Stomach (tissue), 4 donors: ENCODE data around the gene C5orf63.

Experiments used
- CTCF ChIP-seq, 7 experiments: fragments of 450-650 bp in 4 of 7; fragments of 200-600 bp in 3 of 7; sonication (generic) in 3 of 7; IDR thresholded peaks; one replicate each; pipeline ENCODE4 v1.5.1; 2016 to 2019; ENCODE audit warnings: antibody characterized with exemption in 7 of 7, control low read depth in 2 of 7, mild to moderate bottlenecking in 1 of 7
- EP300 ChIP-seq: sonication (generic); formaldehyde crosslinking; IDR thresholded peaks from one replicate; pipeline ENCODE4 v1.6.1; 2017; ENCODE audit warnings: antibody characterized with exemption
- POLR2A ChIP-seq, 4 donors: fragments of 450-650 bp; IDR thresholded peaks; one replicate each; pipeline ENCODE4 v1.6.1; 2016; ENCODE audit warnings: antibody characterized with exemption in 4 of 4, control low read depth in 2 of 4, mild to moderate bottlenecking in 1 of 4, moderate library complexity in 1 of 4
- POLR2AphosphoS5 ChIP-seq, 3 donors: sonication (generic); formaldehyde crosslinking; IDR thresholded peaks; one replicate each; pipeline ENCODE4 v1.6.1; 2016; ENCODE audit warnings: antibody characterized with exemption in 3 of 3

GRCh38 chr5:127025467-127025866, 47.8 kb downstream of the C5orf63 start:
- TF ChIP-seq POLR2A (IDR thresholded peaks at IDR 0.05) (no peak), CTCF (IDR thresholded peaks at IDR 0.05) (no peak), POLR2AphosphoS5 (IDR thresholded peaks at IDR 0.05) (no peak), EP300 (no peak)
